Spinal cord (tissue), 10 donors: ENCODE measurements around the gene LIME1. TPM values are rescaled to one million over a fixed set of nuclear protein-coding genes. Genes with fewer than 3 reads are reported as not detected.

ENCODE experiments used
- DNase-seq, 6 donors: peaks; one replicate each; pipeline versions ENCODE4 v3.0.0 to v3.0.0-alpha.2; 2013 to 2015; ENCODE audit warnings: low spot score in 6 of 6, low read depth in 4 of 6
- H3K27ac ChIP-seq: one replicate; pipeline ENCODE4 v1.5.1; 2013; ENCODE audit warnings: low read depth, low read length, control low read depth
- H3K27me3 ChIP-seq: one replicate; pipeline ENCODE4 v1.6.1; 2013; ENCODE audit warnings: low read length; ENCODE audit not compliant: control insufficient read depth, insufficient read depth
- H3K36me3 ChIP-seq: one replicate; pipeline ENCODE4 v1.6.1; 2013; ENCODE audit warnings: low read length; ENCODE audit not compliant: control insufficient read depth, insufficient read depth
- H3K4me1 ChIP-seq: one replicate; pipeline ENCODE4 v1.6.1; 2013; ENCODE audit warnings: low read length; ENCODE audit not compliant: control insufficient read depth, insufficient read depth
- H3K4me3 ChIP-seq: one replicate; pipeline ENCODE4 v1.5.1; 2013; ENCODE audit warnings: low read depth, low read length, control low read depth
- H3K9me3 ChIP-seq: one replicate; pipeline ENCODE4 v1.6.1; 2013; ENCODE audit warnings: low read length; ENCODE audit not compliant: control insufficient read depth, insufficient read depth
- WGBS: methylation state at CpG from one replicate; pipeline ENCODE4 v1.1.5; 2013; ENCODE audit warnings: missing lambda C conversion rate; ENCODE audit not compliant: insufficient coverage; 5-methylcytosine and 5-hydroxymethylcytosine counted together
- polyA plus RNA-seq, 2 donors: library from polyadenylated mRNA; unstranded; fragments of 120-200 nt; gene quantifications; one replicate each; pipeline ENCODE4 v1.2.1, GENCODE V29; 2013; ENCODE audit not compliant: insufficient read length in 2 of 2
- total RNA-seq, 2 donors: library from RNA; depleted of rRNA in 1 of 2; stranded (reverse); fragments of 120-200 nt in 1 of 2; fragments of >200 nt in 1 of 2; gene quantifications; one replicate each; pipeline versions ENCODE4 v1.2.3 to v1.2.4, GENCODE V29; 2013 to 2014
- donor health status: healthy.

Gene LIME1
- total and polyA plus RNA-seq, 4 donors, result 2.5 to 24.5 (median 14.7) TPM

DNA sequence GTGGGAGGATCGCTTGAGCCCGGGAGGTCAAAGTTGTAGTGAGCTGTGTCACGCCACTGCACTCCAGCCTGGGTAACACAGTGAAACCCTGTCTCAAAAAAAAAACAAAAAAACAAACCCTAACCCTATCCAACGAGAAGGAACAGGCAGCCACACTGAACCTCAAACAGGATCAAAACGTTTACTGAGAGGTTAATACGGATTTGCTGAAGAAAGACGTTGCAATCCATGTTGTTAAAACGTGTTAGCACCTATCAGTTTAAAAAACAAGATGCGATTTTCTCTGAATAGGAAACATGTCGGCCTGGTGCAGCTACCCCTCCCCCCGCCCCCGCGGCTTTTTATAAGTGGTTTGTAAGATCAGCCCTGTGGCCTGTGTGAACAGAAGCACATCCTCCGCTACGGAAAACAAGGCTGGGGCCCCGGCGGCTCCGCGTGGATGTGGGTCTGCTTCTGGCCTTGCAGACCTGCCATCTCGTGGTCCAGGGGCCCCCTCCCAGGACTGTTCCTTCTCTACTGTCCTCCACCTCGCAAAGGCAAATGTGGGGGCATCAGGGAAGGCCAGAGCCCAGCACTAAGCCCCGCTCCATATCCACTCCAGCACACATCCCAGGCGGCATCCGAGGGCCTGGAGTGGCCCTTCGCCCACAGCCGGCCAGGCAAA is 14.5 kb downstream of the LIME1 start:
- H3K4me3 ChIP-seq, result no peak overlapping the region
- peaks cover 69% of the 10 kb centered on the region for H3K36me3 ChIP-seq
- WGBS, result 73% methylated on average over 20 of the region's 26 CpGs
- DNase-seq, result no peak
- no peaks in the 10 kb centered on the region for H3K27me3 ChIP-seq
- H3K27ac ChIP-seq, result no peak overlapping the region
- peaks cover 5% of the 10 kb centered on the region for H3K4me1 ChIP-seq
- no peaks in the 10 kb centered on the region for H3K9me3 ChIP-seq

GRCh38 chr20:63751471-63752271 is 15.2 kb downstream of the LIME1 start:
- 82% methylated on average over 32 of the region's 45 CpGs for WGBS
- peaks cover 62% of the 10 kb centered on the region for H3K36me3 ChIP-seq

GRCh38 chr20:63752411-63753101 is 16.1 kb downstream of the LIME1 start:
- H3K4me1 ChIP-seq, result peaks cover 5% of the 10 kb centered on the region
- no peaks in the 10 kb centered on the region for H3K27me3 ChIP-seq
- no peak overlapping the region for H3K4me3 ChIP-seq
- no peaks in the 10 kb centered on the region for H3K9me3 ChIP-seq
- 86% methylated on average over 50 of the region's 50 CpGs for WGBS
- no peak overlapping the region for H3K27ac ChIP-seq
- H3K36me3 ChIP-seq, result peaks cover 56% of the 10 kb centered on the region
- DNase-seq, result no peak

More at GRCh38 chr20:63751471-63752271, 15.2 kb downstream of the LIME1 start:
- Histone ChIP-seq H3K27ac (no peak overlapping the region), H3K9me3 (no peaks in the 10 kb centered on the region), H3K4me3 (no peak overlapping the region), H3K4me1 (peaks cover 5% of the 10 kb centered on the region), H3K27me3 (no peaks in the 10 kb centered on the region)
- DNase-seq, result no peak

GRCh38 chr20:63753381-63753780 is 16.9 kb downstream of the LIME1 start:
- Histone ChIP-seq H3K4me3 (no peak overlapping the region), H3K27me3 (no peaks in the 10 kb centered on the region), H3K27ac (no peak overlapping the region), H3K4me1 (peaks cover 5% of the 10 kb centered on the region), H3K36me3 (peaks cover 48% of the 10 kb centered on the region), H3K9me3 (no peaks in the 10 kb centered on the region)
- 91% methylated on average over 13 of the region's 13 CpGs for WGBS
- no peak for DNase-seq

DNA sequence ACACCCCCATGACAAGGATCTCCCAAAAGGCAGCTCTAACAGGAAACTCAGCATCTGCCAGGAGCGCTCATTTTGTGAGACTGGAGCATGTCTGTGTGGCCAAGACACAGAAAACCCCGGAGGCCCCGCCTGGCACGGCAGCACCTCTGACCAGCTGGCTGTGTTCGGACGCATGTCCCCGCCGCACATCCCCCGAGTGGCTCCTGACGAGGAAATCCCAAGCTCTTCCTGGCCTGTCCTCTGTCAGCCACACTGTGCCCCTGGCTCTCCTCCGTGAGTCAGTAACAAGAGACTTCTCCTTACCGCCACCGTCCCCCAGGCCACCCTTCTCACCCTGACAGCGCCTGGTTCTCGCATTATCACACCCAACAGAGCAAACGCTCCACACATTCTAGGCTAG is 17.5 kb downstream of the LIME1 start:
- no peaks in the 10 kb centered on the region for H3K9me3 ChIP-seq
- peaks cover 5% of the 10 kb centered on the region for H3K4me1 ChIP-seq
- H3K27me3 ChIP-seq, result no peaks in the 10 kb centered on the region
- no peak overlapping the region for H3K27ac ChIP-seq
- no peak for DNase-seq
- H3K4me3 ChIP-seq, result no peak overlapping the region
- WGBS, result 82% methylated on average over 10 of the region's 16 CpGs
- H3K36me3 ChIP-seq, result peaks cover 41% of the 10 kb centered on the region

DNA sequence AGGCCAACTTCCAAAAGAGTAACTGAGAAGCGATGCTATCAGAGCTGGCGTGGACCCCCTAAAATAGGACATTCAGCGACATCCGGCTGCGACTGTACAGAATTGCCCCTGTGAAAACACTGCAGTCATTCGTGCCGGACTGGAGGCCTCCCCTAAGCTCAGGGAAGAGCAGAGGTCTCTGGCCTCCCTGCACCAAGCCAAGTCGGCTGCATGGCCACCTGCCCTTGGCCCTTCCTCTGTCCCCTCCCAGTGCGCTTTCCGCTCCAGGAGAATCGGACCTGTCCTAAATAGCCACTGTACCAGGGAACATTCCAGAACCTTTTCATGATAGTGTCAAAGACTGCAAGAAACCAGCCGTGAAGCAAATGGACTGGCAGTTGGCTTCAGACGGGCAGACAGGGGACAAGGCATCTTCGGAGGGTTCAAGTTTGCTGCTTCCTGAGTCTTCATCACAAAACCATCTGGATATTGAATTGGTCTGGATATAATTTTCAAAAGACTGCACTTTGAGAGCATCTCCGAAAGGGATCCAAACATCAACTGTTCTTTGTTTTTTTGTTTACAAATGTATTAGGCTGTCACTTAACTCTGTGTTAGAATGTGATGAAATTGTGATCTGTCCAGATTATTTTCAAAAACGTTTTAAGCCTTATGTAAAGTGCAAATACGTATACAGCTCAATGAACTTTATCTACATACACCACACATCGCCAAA is 19.6 kb downstream of the LIME1 start:
- WGBS, result 85% methylated on average over 17 of the region's 18 CpGs
- H3K9me3 ChIP-seq, result no peaks in the 10 kb centered on the region
- no peaks in the 10 kb centered on the region for H3K4me1 ChIP-seq
- no peak overlapping the region for H3K27ac ChIP-seq
- peaks cover 29% of the 10 kb centered on the region for H3K36me3 ChIP-seq
- no peak for DNase-seq
- H3K4me3 ChIP-seq, result no peak overlapping the region
- no peaks in the 10 kb centered on the region for H3K27me3 ChIP-seq

DNA sequence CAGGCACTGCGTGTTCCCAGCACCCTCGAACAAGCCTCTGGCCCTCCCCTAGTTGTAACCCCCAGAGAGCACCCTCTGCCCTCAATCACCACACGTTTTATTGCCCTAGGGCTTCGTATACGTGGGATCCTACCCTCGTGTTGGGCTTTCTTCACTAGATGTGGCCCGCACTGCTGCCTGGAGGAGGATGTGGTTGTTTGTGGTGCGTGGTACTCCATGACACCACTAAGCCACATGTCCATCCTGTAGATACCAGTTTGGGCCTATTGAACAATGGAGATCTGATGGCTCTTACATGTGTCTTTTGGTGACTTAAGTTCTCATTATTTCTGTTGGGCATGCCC is 20.2 kb downstream of the LIME1 start:
- Histone ChIP-seq H3K36me3 (peaks cover 26% of the 10 kb centered on the region), H3K4me3 (no peak overlapping the region), H3K27me3 (no peaks in the 10 kb centered on the region), H3K4me1 (no peaks in the 10 kb centered on the region), H3K9me3 (no peaks in the 10 kb centered on the region), H3K27ac (no peak overlapping the region)
- 100% methylated on average over 2 of the region's 8 CpGs for WGBS
- DNase-seq, result no peak

DNA sequence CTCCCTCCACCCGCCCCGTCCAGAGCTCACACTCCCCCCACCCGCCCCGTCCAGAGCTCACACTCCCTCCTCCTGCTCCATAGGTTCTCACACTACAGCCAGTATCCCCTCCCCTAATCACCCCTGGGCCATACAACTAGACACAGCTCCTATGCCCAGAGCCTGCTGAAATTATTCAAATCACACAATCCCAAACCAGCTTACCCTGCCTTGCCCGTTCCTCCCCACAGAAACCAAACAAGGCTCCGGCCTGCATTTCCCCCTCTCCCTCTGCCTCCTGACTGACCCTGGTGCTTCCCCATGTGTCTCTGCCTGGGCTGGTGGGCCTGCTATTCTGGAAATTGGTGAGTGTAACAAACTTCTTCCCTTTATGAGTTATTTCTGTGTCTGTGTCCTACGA is 21.7 kb downstream of the LIME1 start:
- WGBS, result 84% methylated on average over 2 of the region's 7 CpGs
- Histone ChIP-seq H3K4me3 (no peak overlapping the region), H3K27me3 (no peaks in the 10 kb centered on the region), H3K9me3 (no peaks in the 10 kb centered on the region), H3K4me1 (no peaks in the 10 kb centered on the region), H3K36me3 (peaks cover 12% of the 10 kb centered on the region), H3K27ac (no peak overlapping the region)
- no peak for DNase-seq

GRCh38 chr20:63759377-63759901 is 23.0 kb downstream of the LIME1 start:
- no CpG with 5 or more reads among the region's 7 CpGs for WGBS
- Histone ChIP-seq H3K36me3 (peaks cover 5% of the 10 kb centered on the region), H3K27me3 (no peaks in the 10 kb centered on the region), H3K9me3 (no peaks in the 10 kb centered on the region), H3K4me3 (no peak overlapping the region), H3K4me1 (no peaks in the 10 kb centered on the region), H3K27ac (no peak overlapping the region)
- DNase-seq, result no peak
